AG04449 (cell line): ENCODE results near the gene PDK3.

Experiments
- CTCF ChIA-PET: fragments of 350-600 bp; formaldehyde crosslinking; extraction: SDS; loops from one replicate; lab custom pipeline; 2021; ENCODE audit warnings: antibody characterized with exemption; lab: Yijun Ruan, JAX
- POLR2A ChIA-PET: fragments of 400-600, 350-600 bp; formaldehyde crosslinking; extraction: SDS; loops from one replicate; lab custom pipeline; 2020; ENCODE audit warnings: antibody characterized with exemption, inconsistent platforms; lab: Yijun Ruan, JAX
- DNase-seq: peaks from one replicate; pipeline ENCODE4 v3.0.0-alpha.2; 2010; ENCODE audit warnings: low read depth, low spot score
- H3K4me3 ChIP-seq: 2 replicates; pipeline ENCODE4 v1.5.1; 2011; ENCODE audit warnings: low read depth, mild to moderate bottlenecking, control low read depth, low read length
- TF ChIP-seq, protein P1 (sequence below): IDR thresholded peaks from one replicate; pipeline ENCODE4 v1.5.1; 2011; ENCODE audit warnings: mild to moderate bottlenecking, moderate library complexity, low read length, control low read depth, inconsistent platforms; ENCODE audit not compliant: insufficient read depth; ENCODE audit errors: missing control alignments

Gene PDK3

DNA sequence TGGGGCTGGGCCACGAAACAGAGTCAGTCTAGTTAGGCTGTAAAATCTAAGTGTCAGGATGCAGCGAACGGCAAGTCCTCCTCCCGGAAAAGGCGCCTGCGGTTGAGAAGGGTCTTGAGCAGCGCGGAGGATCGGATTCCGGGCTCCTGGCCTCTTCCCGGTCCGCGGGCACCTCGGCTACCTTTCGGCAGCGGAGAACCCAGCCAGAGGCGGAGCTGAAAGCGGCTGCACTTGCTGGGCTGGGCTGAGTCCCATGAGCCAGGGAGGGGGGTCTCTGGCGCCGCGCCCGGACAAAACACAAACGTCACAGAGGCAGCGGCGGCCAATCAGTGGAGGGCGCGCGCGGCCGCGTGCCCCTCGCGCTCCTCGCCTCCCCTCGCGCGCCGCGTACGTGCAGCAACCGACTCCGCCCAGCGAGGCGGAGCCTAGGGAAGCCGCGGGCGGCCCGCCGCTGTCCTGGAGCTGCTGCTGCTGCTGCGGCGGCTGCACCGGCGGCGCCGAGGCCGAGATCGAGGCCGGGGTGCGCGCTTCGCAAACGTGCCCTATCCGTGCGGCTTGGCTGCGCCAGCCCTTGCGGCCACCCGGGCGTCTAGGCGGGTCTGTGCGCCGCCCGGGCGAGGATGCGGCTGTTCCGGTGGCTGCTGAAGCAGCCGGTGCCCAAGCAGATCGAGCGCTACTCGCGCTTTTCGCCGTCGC is at the start of gene PDK3:
Gene PDK3 (plus strand): TSS at position 451 of the 696 bp plus-strand sequence. CDS start 170 bp downstream, at position 621.
- peak within 1 kb of the TSS; percentile 63 for H3K4me3 ChIP-seq
- TF ChIP-seq, protein P1, sequence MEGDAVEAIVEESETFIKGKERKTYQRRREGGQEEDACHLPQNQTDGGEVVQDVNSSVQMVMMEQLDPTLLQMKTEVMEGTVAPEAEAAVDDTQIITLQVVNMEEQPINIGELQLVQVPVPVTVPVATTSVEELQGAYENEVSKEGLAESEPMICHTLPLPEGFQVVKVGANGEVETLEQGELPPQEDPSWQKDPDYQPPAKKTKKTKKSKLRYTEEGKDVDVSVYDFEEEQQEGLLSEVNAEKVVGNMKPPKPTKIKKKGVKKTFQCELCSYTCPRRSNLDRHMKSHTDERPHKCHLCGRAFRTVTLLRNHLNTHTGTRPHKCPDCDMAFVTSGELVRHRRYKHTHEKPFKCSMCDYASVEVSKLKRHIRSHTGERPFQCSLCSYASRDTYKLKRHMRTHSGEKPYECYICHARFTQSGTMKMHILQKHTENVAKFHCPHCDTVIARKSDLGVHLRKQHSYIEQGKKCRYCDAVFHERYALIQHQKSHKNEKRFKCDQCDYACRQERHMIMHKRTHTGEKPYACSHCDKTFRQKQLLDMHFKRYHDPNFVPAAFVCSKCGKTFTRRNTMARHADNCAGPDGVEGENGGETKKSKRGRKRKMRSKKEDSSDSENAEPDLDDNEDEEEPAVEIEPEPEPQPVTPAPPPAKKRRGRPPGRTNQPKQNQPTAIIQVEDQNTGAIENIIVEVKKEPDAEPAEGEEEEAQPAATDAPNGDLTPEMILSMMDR = no peak
- ChIA-PET CTCF (interaction anchor here (0.6 kb wide), 1 partner anchor 1060 kb away, joined by 3 read pairs; no protein-coding TSS in a partner anchor), POLR2A (no interaction called here)
- no peak for DNase-seq

DNA sequence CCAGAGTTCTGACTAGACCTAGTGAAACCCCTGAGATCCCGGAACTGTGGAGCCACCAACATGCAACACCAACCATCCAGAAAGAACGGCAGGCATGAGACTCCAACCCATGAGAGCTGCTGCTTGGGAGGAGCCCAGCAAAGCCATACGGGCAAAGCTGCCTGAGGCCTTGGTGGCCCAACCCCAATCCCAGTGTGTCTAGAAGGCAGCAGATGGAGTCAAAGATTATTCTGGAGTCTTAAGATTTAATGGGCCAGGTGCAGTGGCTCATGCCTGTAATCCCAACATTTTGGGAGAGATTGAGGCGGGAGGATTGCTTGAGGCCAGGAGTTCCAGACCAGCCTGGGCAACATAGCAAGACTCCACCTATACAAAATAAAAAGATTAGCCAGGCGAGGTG is 49.2 kb upstream of the PDK3 start:
- ChIA-PET POLR2A (no interaction called here), CTCF (no interaction called here)
- TF ChIP-seq, protein P1 = no peak
- no peak for DNase-seq
- H3K4me3 ChIP-seq = no peak overlapping the region

DNA sequence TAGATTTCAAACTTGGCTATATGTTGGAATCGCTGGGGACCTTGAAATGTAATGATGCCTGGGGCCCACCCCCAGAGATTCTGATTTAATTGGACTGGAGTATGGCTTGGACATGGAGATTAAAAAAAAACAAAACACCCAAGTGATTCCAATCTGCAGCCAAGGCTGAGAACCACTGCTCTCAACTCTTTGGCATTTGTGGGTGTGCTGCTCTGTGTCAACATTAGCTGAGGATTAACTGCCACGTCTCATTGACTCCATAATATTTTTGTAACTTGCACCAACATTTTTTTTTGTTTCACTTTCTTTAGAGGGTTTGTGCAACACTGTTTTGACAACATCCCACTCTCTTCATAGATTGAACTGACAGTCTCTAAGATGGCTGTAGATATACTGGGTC is 41.1 kb upstream of the PDK3 start:
- ChIA-PET CTCF (no interaction called here), POLR2A (no interaction called here)
- DNase-seq = no peak
- no peak overlapping the region for H3K4me3 ChIP-seq
- TF ChIP-seq, protein P1 = no peak

DNA sequence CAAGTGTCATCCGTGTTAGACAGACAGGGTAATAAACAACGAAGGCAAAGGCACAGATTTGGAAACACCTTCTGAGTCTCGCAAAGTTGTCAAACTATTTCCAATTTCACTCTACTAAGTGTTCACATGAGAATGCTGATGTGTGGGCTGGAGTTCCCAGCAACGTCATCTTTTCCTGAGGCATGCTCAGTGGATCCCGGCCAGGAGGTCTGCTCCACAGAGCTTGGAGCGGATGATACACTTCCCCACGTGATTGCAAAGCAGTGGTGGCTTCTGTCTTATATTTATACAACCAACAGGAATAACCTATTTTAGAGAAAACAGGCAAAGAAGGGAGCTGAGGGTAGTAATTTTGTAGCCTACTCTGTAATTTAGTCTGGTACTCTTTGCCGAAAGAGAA is 40.1 kb upstream of the PDK3 start:
- no peak for DNase-seq
- H3K4me3 ChIP-seq = no peak overlapping the region
- TF ChIP-seq, protein P1 = no peak
- POLR2A ChIA-PET = no interaction called here
- CTCF ChIA-PET = no interaction called here

DNA sequence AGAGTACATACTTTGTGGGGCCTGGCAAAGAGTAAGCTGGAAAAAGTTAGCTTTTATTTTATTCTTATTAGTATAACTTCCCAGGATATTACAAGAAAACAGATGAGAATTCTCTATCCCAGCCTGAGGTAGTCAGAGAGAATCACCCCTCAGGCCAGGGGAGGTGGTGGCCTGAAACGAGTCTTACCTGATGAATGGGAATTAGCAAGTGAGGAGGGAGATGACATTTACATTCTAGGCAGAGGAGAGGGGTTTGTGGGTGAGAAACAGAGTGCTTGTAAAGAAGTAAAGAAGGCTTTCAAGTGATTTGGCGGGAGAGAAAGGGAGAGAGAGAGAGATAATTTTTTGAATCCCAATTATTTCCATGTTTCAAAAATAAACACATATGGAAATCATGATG is 39.3 kb upstream of the PDK3 start:
- ChIA-PET CTCF (no interaction called here), POLR2A (no interaction called here)
- TF ChIP-seq, protein P1 = no peak
- no peak overlapping the region for H3K4me3 ChIP-seq
- DNase-seq = no peak

DNA sequence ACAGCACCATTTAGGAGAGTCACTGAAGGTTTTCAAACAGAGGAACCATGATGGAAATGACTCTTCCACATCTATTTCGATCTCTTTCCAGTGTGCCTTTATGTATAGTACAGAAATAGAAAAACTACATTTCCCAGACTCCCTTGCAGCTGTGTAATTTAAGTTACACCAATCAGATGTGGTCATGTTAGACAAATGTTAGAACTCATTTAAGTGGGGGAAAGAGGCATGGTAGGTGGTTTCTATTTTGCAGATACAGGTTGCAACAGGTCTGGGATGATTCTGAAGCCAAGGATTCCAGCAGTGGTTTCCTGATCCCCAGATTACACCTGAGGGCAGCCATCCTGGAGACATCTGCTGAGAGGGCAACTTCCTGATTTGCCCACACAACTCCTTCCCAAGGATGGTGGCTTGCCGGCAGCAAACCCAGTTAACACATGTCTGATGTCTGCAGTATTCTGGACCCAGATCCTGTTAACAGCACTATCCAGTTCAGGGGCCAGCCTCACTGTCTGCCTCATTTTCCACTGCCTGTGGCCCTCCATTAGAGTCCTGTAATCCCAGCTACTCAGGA is 38.7 kb upstream of the PDK3 start:
- no peak overlapping the region for H3K4me3 ChIP-seq
- ChIA-PET CTCF (no interaction called here), POLR2A (no interaction called here)
- no peak for DNase-seq
- TF ChIP-seq, protein P1 = no peak
